ENCODE measurements around the gene CHCHD10. TPM values are rescaled to one million over a fixed set of nuclear protein-coding genes. Genes with fewer than 3 reads are reported as not detected.

CHCHD10 gene
- total RNA-seq, 1 donor from 2014 or later: 62.2 TPM

GRCh38 chr22:23755711-23756110 lies 12.1 kb downstream of the CHCHD10 start:
- H3K27me3 Mint-ChIP-seq (ENCODE audit: low read depth): no peaks in the 10 kb centered on the region
- TF ChIP-seq CTCF (IDR thresholded peaks at IDR 0.05): no peak
- no peaks in the 10 kb centered on the region for H3K36me3 Mint-ChIP-seq (ENCODE audit: low read depth)
- H3K4me3 Mint-ChIP-seq (ENCODE audit: unreplicated experiment): no peak overlapping the region
- peaks cover 5% of the 10 kb centered on the region for H3K4me1 Mint-ChIP-seq (ENCODE audit: low read depth)
- DNase-seq (ENCODE audit: low spot score): no peak
- no peak overlapping the region for H3K27ac Mint-ChIP-seq (ENCODE audit: unreplicated experiment)
- no peaks in the 10 kb centered on the region for H3K9me3 Mint-ChIP-seq (ENCODE audit: low read depth)

- H3K9me3 Mint-ChIP-seq (ENCODE audit: low read depth): no peaks in the 10 kb centered on the region
Observed at GRCh38 chr22:23754980-23755636, 12.7 kb downstream of the CHCHD10 start.

GRCh38 chr22:23754220-23754919 lies 13.4 kb downstream of the CHCHD10 start, which contains the start of gene VPREB3:
Gene VPREB3 (minus strand): TSS chr22:23754425. CDS start chr22:23754363, 62 bp downstream.
- DNase-seq (ENCODE audit: low spot score): no peak
- Mint-ChIP-seq H3K9me3 (ENCODE audit: low read depth) (no peaks in the 10 kb centered on the region), H3K36me3 (ENCODE audit: low read depth) (no peaks in the 10 kb centered on the region), H3K4me3 (ENCODE audit: unreplicated experiment) (no peak within 1 kb of the TSS), H3K4me1 (ENCODE audit: low read depth) (peaks cover 17% of the 10 kb centered on the region), H3K27ac (ENCODE audit: unreplicated experiment) (no peak within 1 kb of the TSS), H3K27me3 (ENCODE audit: low read depth) (no peaks in the 10 kb centered on the region)
- no peak for TF ChIP-seq CTCF (IDR thresholded peaks at IDR 0.05)

More at GRCh38 chr22:23754980-23755636, 12.7 kb downstream of the CHCHD10 start:
- no peaks in the 10 kb centered on the region for H3K27me3 Mint-ChIP-seq (ENCODE audit: low read depth)
- H3K27ac Mint-ChIP-seq (ENCODE audit: unreplicated experiment): no peak overlapping the region
- no peak for DNase-seq (ENCODE audit: low spot score)
- H3K4me3 Mint-ChIP-seq (ENCODE audit: unreplicated experiment): no peak overlapping the region
- H3K4me1 Mint-ChIP-seq (ENCODE audit: low read depth): peaks cover 10% of the 10 kb centered on the region
- H3K36me3 Mint-ChIP-seq (ENCODE audit: low read depth): no peaks in the 10 kb centered on the region
- no peak for TF ChIP-seq CTCF (IDR thresholded peaks at IDR 0.05)

- Mint-ChIP-seq H3K27me3 (ENCODE audit: low read depth) (no peaks in the 10 kb centered on the region), H3K36me3 (ENCODE audit: low read depth) (no peaks in the 10 kb centered on the region), H3K27ac (ENCODE audit: unreplicated experiment) (no peak overlapping the region), H3K4me3 (ENCODE audit: unreplicated experiment) (no peak overlapping the region), H3K9me3 (ENCODE audit: low read depth) (no peaks in the 10 kb centered on the region), H3K4me1 (ENCODE audit: low read depth) (peaks cover 17% of the 10 kb centered on the region)
- no peak for DNase-seq (ENCODE audit: low spot score)
- TF ChIP-seq CTCF (IDR thresholded peaks at IDR 0.05): no peak
Observed at GRCh38 chr22:23753385-23753784, 14.4 kb downstream of the CHCHD10 start.

GRCh38 chr22:23752750-23753149 lies 15.0 kb downstream of the CHCHD10 start:
- H3K4me1 Mint-ChIP-seq (ENCODE audit: low read depth): peaks cover 17% of the 10 kb centered on the region
- TF ChIP-seq CTCF (IDR thresholded peaks at IDR 0.05): no peak
- H3K27ac Mint-ChIP-seq (ENCODE audit: unreplicated experiment): no peak overlapping the region
- H3K36me3 Mint-ChIP-seq (ENCODE audit: low read depth): no peaks in the 10 kb centered on the region
- no peak overlapping the region for H3K4me3 Mint-ChIP-seq (ENCODE audit: unreplicated experiment)
- DNase-seq (ENCODE audit: low spot score): no peak
- H3K27me3 Mint-ChIP-seq (ENCODE audit: low read depth): no peaks in the 10 kb centered on the region
- H3K9me3 Mint-ChIP-seq (ENCODE audit: low read depth): no peaks in the 10 kb centered on the region

Measured in chondrocyte (in vitro differentiated cells).